GM18517 (cell line): ENCODE results near the gene CEP350.
"Not testable (repeated sequence)": the region's sequence is repeated elsewhere in the genome, so short reads cannot be mapped to it uniquely, and the experiment has no call there.

Source experiments
- ATAC-seq: cut with Tn5 transposase; IDR thresholded peaks from one replicate; pipeline ENCODE4 v1.9.1; 2021; ENCODE audit warnings: mild to moderate bottlenecking, moderate library complexity; ENCODE audit not compliant: unreplicated experiment

Gene CEP350

DNA sequence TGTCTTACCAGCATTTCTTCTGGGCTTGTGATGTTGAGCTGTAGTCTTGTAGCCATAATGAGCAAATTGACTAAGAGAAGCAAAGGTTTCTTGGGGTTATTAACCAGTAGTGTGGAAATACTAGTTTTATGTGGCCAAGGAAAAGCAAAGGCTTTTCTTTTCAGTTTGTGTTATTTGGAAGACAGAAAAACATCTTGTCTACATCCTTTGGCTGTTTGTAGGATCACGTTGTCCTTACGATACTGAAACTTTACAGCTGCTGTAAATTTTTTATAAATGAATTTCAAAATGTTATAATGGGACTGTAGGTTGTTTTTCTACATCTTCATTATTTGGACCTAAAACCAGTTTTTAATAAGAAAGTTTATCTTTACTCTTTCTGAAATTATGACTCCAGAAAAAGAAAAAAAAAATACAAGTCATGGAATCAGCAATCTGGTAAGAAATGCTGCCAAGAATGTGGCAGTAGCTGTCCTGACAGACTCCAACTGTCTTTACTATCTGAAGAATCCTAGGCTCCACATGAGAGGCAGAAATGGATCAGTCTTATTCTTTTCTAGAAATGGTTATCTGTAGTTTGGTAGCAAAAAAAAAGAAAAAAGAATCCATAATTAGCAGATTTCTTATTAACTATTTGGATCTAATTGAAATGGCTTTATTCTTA lies 158.5 kb downstream of the CEP350 start:
- no peak for ATAC-seq

- no peak for ATAC-seq
These were observed 159.9 kb downstream of the CEP350 start for GRCh38 chr1:180114396-180114945.

- no peak for ATAC-seq
These were observed 162.6 kb downstream of the CEP350 start for GRCh38 chr1:180116964-180117763.

GRCh38 chr1:180117764-180118116 lies 163.1 kb downstream of the CEP350 start:
- no peak for ATAC-seq

- no peak for ATAC-seq
These were observed 165.2 kb downstream of the CEP350 start for GRCh38 chr1:180119837-180120236.

DNA sequence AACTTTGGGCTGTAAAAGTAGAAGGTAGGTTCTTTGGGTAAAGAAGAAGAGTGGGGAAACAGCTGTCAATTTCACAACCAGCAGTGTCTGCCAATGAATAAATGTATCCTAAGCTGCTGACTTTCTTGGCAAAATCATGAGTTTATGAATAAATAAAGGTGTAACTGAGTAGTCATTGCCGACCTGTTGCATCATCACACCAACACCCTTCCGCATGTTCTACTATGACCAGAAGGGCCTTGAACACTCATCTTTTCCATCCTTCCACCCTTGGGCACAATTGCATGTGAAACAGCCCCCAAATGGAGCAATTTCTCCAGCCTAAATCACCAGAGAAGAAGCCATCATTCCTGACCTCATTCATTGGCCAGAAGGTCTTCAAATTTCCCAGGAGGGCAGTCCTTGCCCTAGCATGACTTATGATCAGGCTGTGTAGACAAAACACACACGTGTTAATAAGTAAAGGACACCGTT lies 168.9 kb downstream of the CEP350 start:
- ATAC-seq: no peak

- no peak for ATAC-seq
These were observed 176.0 kb downstream of the CEP350 start for GRCh38 chr1:180130651-180131050.

GRCh38 chr1:180131510-180131909 lies 176.9 kb downstream of the CEP350 start:
- ATAC-seq: no peak

DNA sequence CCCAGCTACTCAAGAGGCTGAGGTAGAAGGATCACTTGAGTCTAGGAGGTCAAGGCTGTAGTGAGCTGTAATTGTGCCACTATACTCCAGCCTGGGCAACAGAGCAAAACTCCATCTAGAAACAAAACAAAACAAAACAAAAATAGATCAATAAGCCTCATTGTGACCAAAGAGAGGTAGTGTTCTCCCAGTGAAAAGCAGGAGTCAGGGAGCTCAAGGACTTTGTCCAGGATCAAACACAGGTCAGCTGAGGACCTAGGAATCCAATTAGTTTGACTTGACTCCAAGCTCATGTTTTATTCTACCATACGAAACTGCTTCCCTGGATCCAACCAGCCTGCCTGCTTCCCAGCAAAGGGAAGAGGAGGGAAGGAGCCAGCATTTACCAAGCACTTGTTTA lies 178.6 kb downstream of the CEP350 start:
- no peak for ATAC-seq

GRCh38 chr1:180133688-180134087 lies 179.1 kb downstream of the CEP350 start:
- not testable (repeated sequence) for ATAC-seq

DNA sequence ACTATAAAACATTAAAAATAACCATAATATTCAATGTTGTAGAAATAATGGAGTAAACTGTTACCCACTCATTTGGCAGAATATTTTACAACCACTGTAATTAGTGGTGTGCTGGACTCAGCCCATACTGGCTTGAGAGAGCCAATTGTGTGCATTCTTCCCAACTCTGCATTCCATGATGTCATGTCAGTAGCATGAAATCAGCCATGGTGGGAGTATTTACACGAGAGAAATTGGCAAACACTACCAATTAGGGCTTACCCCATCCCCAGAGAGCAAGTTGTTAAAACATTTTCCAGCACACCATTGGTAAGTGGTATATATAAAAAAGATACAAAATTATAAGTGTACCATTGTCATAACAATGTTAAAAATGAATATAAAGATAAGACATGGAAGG lies 180.9 kb downstream of the CEP350 start:
- ATAC-seq: no peak

GRCh38 chr1:180136331-180136967 lies 181.8 kb downstream of the CEP350 start:
- no peak for ATAC-seq

- ATAC-seq: no peak
These were observed 182.4 kb downstream of the CEP350 start for GRCh38 chr1:180136968-180137356.

DNA sequence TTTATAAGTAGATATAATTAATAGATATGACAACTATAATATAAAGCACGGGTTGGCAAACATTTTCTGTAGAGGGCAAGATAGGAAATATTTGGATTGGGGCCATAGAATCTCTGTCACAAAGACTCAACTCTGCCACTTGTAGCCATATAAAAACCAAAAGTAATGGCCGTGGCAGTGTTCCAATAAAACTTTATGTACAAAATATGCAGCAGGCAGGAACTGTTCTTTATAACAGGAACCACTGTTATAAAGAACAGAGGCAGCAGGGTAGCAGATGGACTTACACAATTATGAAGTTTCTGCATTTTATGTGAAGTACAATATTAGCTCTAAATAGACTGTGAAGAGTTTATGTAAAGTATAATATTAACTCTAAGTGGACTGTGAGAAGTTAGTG lies 183.2 kb downstream of the CEP350 start:
- no peak for ATAC-seq

- no peak for ATAC-seq
These were observed 186.8 kb downstream of the CEP350 start for GRCh38 chr1:180141381-180141934.

GRCh38 chr1:180143359-180143758 lies 188.7 kb downstream of the CEP350 start:
- ATAC-seq: no peak

- ATAC-seq: no peak
These were observed 190.2 kb downstream of the CEP350 start for GRCh38 chr1:180144659-180145357.

- no peak for ATAC-seq
These were observed 190.8 kb downstream of the CEP350 start for GRCh38 chr1:180145446-180145845.

DNA sequence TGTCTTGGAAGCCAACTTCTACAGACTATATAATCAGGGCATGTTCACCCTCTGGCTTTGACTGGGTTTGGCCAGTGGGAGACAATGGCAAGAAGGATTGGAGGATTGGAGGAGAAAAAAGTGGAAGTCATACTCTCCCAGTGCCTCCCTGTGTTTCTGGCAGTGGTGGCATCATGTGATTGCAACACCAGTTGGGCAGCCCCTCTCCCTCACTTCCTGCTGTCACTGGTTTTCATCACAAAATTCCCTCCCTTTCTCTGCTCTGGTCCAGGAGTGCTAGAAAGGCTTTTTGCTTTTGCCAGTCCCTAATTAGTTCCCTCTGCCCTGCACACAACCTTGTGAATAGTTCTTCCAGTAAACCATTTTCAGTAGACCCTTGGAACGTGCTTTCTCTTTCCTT lies 196.4 kb downstream of the CEP350 start:
- no peak for ATAC-seq

DNA sequence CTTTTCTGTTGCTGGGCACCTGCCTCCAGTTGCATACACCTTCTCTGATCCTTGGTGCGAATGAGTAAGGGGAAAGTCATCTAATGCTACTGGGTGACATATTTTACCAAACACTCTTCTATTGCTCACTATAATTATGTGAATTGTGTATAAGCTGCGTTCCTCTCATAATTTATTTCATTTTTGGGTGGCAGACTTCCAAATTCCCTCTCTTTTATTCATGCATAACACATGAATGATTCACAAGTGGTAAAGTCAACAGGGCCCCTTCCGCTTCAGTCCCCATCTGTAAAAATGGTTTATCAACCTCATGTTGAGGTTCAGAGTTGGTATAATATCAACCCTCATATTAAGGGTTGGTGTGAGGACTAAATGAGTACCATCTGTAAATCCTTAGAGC lies 196.9 kb downstream of the CEP350 start:
- no peak for ATAC-seq

GRCh38 chr1:180152588-180152987 lies 198.0 kb downstream of the CEP350 start:
- no peak for ATAC-seq
